Fibroblast of gingiva (primary cell): ENCODE measurements around the gene AIRE.

Experiments
- DNase-seq: peaks from one replicate; pipeline ENCODE4 v3.0.0-alpha.2; 2011; ENCODE audit warnings: low read depth

The AIRE gene

DNA sequence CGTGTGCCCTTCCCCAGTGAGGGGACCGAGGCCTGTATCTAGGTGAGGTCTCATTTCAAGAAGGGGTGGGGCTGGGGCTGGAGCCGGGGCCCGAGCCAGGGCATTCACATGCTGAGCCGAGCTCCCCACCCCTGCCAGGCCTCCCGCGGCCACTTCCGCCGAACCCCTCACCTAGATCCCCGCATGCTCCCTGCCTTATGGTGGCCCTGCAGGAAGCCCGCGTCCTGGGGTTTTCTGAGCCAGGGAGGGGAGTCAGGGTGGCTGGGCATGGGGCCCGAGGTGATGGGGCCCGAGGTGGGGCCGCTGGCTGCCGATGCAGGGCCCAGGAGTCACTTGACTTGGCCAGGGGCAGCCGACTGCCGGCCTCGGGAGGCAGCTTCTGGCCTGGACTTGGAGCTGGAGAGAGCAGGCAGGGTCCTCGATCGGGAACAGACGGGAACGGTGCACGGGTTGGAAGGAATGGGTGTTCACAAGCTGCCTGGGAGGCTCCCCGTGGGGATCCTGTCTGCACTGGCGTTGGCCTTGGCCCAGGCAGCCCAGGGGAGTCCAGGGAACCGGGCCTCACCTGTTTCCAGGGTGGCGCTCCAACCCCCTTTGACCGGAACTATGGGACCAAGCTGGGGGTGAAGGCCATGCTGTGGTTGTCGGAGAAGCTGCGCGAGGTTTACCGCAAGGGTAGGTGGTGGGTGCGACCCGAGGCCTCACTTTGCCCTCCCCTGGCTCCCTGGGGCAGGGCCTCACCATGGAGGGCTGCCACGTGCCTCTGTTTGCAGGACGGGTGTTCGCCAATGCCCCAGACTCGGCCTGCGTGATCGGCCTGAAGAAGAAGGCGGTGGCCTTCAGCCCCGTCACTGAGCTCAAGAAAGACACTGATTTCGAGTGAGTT, 40.0 kb downstream of the AIRE start:
- no peak for DNase-seq

DNA sequence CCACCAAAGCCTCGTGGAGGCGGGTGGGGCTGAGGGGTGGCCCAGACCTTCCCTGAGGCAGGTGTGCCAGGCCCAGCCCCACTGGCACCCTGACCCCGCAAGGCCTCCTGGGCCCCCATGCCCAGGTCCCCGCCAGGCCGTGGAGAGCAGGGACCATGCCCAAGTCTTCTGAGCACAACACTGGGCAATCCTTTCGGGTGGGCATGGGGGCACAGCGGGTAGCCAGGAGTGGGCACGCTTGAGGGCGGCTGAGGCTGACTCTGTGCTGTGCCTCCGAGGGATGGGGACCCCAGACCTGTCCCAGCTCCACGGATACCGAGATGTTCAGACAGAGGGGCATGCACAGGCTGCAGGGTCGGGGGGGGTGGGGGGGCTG, 40.6 kb downstream of the AIRE start:
- DNase-seq = no peak

DNA sequence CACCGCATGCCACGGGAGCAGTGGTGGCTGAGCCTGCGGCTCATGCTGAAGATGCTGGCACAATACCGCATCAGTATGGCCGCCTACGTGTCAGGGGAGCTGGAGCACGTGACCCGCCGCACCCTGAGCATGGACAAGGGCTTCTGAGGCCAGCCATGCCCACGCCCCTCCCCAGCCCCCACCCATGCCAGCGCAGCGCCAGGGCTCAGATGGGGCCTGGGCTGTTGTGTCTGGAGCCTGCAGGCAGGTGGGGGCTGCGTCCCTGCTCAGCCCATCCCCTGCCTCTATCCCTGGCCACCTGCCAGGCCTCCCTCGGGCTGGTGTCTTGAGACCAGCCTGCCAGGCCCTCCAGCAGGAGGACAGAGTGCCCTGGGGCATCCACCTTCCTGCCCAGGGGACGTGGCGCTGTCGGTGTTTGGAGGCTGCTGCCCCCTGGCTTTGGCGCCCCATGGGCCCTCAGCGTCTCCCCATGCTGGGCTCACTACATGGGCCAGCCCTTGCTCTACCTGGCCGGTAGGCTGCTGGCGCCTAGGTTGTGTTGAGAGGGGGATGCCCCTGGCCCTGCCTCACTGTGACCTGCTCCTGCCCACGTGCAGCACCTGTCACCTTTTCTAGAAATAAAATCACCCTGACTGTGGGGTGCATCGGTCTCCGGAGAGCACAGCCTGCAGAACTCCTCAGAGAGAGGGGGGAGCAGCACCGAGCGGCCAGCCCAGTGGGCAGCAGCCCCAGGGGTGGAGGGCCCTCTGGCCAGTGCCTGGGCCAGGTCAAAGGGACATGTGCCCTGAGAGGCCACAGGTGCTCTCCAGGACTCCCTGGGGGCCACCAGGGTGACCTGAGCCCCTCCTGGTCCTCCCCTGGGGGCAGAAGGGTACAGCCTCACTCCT, 41.3 kb downstream of the AIRE start:
- DNase-seq = no peak

DNA sequence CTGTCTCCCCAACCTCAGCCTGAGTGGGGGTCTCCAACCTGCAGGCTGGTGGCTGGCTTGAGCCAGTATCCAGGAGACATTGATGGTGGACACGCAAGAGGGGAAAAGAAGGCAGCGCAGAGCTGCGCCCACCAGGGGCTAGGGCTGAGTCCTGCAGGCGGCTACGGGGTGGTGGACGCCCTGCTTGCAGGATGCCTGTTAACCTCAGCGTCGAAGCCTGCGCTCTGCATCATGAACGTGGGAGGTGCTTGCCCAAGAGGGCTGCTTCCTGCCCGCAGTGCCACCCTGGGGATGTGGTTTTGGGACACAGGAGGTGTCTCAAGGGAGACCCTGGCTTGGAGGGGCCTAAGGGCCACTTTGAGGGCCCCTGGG, 41.9 kb downstream of the AIRE start:
- DNase-seq = no peak

DNA sequence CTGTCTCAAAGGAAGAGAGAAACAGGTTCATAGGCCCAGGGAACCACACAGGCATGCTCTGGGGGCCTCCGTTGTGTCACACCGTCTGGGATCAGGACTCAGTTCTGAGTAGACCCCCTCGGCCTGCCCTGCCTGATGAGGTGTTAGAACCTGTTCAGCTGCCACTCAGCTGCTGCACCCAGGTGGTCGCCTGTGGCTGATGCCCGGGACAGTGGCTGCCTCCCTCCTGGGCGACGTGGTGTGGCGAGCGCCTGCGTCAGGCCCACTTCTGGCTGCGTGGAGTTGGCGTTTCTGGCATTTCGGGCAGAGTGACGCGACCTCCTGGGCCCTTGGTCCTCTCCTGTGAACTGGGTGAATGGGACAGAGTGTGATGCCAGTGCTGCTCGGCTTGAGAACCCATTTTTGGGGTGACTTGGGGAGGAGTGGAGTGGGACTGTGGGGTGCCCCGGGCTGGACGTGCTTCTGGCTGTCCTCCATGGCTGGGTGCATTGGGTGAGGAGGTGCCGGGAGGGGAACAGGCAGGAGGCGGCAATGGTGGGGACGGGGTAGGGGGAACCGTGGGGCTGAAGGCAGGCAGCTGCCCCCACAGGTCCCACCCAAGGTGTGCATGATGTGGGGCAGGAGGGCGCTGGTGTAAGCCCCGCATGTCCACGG, 42.7 kb downstream of the AIRE start:
- DNase-seq = no peak

DNA sequence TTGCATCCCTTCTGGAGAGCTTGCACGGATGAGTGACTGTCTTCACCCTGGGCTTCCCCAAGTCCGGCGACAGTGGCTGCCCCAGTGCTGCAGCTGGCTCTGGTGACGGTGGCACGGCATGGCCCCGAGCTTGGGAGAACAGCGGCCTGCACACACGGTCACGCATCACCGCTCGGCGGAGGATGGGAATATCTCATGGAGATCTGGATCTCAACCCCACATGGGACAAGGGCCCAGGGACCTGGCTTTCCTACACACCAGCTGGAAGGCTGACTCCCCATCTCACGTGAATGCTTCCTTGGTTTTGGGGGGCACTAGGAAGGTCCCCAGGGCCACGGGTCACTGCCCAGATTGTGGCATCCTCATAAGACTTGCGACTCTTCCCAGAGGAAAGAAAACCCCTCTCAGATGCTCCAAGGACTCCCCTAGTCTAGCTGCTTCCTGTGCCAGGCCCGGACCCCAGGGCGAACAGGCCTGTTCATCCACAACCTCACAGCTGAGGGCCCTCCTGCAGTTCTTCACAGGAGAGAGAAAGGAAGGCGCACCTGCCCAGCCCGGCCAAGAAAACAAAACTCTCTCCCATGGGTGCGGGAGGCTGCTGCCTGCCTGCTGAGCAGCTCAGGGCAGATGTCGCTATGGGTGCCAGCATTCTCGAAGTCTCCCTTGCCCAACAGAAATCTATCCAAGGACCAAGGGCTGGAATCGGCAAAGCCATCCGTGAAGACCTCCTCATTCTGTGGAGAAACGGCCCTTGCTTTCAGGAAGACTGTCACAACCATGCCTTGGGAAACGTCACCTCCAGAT, 43.6 kb downstream of the AIRE start:
- no peak for DNase-seq

DNA sequence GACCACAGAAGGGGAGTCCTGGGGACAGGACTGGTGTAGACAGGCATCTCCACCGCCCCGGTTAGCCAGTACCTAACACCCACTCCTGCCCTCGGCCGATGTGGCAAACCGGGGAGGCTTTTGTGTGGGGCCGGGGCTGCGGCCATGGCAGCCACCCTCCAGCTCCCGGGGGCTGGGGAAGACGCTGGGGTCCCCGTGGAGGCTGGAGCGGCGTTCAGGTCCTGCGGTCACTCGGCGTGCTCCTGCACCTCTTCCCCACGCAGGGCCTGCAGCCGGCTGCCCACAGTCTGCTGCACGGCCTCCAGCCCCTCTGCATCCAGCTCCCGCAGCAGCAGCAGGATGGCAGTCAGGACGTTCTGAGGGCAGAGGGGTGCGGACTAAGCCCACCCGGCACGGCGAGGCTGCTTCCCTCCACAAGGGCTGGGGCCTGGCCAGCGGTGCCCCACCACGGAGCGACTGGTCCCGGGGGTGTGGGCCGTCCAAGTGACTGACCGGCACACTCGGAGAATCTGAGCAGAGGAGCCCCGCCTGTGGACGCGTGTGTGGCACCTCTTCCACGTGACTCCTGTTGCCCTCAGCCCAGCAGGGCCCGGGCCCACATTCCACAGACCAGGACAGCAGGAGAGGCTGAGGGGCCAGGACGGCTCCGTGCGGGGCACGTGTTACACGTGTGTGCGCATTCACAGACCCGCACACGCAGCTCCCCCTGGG, 44.5 kb downstream of the AIRE start:
- no peak for DNase-seq

DNA sequence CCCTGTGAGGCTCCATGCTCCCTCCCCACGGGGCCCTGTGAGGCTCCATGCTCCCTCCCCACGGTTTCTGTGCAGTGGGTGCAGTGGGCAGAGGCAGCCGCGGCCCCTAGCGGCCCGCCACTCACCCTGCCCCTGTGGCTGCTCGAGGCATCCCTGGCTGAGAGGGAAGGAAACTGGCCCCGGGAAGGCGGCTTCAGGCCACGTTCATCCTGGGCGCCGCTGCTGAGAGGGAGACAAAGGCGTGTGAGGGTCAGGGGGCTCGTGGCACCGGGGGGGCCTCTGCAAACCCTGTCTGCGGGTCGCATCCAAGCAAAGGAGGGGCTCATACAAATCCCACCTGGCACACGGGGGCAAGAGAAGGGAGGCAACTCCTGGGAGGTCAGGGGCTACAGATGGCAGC, 45.0 kb downstream of the AIRE start:
- DNase-seq = no peak

DNA sequence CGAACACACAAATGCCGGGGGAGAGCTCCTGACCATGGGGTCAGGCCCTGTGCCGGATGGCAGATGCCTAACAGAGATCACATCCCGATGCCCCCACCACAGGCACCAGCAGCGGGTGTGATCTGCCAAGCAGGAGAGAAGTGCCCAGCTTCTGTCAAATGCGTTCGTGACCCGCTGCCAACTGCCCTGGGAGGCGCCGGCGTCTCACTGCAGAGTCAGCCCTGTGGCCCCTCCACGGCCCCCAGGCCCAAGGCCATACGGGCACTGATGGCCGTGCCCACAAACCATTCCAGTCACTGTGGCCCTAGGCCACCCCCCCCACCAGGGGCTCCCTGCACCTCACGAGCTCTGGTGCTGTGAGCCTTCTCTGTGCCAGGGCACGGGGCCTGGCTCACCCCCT, 45.5 kb downstream of the AIRE start:
- DNase-seq = no peak

DNA sequence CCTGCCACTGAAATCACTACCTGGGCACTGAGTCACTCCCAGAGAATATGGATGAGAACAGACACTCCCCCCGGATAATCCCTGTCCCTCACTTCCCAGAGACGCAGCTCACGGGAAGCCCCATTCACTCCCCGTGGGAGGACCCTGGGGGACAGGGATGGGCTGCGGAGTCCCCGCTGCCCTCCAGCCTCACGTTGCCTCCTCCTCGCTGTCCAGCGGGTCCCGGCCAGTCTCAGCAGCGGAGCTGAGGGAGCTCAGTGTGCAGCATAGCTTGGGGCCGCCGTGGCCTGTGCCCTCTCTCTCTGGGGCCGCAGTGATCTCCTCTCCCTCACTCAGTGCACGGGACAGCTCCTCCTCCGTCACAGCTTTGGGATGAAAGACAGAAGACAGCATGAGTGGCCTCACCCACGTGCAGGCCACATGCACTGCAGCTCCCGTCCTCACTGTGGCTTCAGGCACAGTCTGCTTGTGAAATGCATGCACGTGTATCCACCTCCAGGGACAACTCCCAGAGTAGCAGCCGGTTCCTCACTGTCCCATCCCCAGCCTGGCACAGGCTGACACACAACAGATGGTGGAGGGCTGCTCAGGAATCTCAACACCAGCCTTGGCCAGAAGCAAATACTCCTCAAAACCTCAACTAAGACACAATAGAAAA, 46.1 kb downstream of the AIRE start:
- peak; percentile 31 for DNase-seq

DNA sequence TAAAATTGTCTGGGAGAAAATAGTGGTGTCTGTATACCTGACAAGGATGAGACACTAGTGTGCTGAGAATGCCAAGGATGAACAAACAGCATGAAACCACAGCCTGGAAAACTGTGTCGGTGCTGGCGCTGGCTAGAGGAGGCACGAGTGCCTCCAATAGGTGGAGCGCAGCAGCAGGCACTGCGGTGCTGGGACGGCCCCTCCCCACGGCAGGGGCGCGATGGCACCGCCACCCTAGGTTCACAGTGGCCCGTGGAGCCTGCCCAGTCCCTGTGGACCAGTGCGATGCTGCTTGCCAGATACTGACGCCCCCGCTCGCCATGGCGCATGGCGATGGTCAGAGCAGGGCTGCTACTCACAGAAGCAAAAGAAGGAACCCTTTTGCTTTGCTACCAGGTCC, 46.7 kb downstream of the AIRE start:
- no peak for DNase-seq

DNA sequence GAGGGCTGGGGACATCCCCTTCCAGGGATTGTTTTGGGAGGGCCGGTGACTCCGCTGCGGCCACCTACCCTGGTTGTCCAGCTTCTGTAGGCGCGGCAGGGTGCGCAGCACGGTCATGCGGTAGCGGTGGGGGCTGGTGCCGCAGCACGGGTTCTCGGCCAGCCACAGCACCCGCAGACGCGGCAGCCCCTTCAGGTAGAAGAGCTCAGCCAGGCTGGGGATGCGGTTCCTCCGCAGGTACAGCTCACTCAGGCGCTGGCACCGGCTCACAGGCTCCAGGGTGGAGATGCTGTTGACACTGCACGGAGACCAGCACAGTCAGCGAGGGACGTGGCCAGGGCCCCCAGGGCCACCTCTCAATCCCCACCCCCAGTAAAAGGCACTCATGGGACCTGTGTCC, 47.3 kb downstream of the AIRE start:
- no peak for DNase-seq

DNA sequence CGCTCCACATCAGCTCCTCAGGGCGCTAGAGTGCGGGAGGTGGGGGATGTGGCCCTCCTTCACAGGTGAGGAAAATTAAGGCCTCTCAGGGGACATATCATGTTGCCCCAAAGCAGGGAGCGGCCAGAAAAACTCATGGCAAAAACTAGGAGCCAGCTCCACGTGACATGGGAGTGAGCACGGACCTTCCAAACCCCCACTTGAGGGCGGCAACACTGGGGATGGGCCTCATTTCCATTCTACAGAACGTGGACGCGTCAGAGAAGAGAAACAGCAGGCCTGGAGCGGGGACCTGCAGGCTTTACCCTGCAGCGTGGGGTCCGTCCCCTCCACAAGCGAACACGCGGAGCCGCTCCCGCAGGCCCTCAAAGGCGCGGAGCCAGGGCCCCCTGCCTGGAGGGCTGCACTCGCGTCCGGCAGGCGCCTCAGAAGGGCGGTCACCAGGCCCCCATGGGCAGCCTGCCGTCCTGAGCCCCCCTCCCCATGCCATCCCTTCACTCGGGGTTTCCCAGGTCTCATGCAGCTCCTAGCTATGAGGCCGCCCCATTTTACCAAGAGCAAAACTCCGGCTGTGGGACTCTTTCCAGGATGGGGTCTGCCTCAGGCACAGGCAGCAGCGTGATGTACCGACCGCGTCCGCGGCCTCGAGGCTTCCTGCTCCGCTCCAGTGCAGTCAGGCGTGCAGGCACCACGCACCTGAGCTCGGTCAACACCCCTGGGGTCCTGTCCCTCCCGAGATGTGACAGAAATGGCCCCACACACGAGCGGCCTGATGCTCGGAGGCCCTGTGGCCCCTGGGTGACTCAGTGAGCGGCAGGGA, 48.0 kb downstream of the AIRE start:
- DNase-seq = no peak

DNA sequence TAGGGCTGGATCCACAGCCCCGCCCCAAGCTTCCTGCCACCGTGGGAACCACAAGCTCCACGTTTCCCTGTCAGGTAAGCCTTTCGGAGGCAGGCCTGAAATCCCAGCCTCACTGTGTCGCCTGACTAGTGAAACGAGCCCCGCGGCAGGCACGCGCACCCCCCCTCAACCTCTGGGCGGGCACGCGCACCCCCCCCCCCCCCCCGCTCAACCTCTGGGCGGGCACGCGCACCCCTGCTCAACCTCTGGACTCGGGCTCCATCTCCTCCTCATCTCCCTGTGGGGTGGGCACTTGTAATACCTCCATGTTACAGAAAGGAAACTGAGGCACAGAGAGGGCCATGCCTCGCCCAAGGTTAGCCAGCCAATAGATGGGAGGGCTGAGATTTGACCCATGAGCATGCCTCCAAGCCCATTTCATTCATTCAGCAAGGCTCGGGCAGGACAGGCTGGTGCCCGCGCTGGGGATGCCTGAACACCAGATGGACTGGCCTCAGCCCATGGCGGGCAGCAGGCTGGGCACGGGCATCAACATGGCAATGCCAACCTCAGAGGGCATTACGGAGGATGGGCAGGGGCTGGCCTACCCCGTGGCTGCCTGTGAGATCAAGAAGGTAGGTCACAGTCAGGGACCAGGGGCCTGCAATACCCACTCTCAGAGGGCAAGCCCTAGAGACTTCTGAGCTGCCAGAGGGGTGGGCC, 48.8 kb downstream of the AIRE start:
- no peak for DNase-seq

DNA sequence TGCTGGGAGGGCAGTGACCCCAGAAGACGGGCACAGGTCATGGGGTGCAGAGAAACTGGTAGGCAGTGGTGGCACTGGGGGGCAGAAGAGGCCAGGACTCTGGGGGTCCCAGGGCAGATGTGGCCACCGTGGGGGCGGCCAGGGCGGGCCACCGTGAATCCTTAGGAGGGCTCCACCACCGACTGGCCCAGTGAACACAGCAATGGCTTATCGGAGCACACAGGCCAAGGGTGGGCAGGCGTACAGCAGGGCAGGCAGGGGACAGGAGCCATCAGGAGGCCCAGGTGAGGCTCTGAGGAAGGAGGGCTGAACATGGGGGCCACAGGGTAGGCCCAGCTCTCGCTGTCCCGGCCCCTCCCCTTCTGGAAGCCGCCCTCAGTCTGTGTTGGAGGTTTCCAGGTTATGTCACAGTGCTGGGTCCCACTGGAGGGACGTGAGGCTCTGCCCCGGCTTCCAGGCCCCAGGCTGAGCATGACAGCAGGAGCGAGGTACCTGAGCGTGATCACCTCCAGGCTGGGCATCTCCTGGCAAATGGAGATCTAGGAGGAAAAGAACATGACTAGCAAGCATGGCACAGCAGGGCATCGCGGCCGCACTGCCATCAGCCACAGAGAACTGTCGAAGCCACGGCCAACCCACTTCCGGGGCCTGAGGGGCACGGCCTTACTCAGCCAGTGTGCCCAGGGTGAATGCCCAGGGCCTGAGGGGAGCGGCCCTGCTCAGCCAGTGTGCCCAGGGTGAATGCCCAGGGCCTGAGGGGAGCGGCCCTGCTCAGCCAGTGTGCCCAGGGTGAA, 49.8 kb downstream of the AIRE start:
- DNase-seq = no peak

DNA sequence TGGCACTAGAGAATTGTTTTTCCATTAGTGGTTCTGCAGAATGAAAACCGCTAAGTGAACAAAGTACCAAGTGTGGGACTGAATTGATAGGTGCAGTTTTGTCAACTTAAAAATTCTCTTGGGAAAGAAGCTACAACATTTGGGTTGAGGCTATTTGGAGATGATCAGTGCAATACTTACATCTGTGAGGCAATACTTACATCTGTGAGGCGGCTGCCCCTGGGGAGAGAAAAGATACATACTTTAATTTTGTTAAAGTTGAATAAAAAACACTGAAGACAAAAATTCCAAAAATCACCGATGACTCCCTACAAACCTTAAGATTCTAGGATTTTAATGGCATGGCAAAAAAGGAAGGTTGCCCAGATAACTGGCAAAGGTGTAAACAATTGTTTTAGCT, 51.8 kb downstream of the AIRE start:
- peak; percentile 49 for DNase-seq

DNA sequence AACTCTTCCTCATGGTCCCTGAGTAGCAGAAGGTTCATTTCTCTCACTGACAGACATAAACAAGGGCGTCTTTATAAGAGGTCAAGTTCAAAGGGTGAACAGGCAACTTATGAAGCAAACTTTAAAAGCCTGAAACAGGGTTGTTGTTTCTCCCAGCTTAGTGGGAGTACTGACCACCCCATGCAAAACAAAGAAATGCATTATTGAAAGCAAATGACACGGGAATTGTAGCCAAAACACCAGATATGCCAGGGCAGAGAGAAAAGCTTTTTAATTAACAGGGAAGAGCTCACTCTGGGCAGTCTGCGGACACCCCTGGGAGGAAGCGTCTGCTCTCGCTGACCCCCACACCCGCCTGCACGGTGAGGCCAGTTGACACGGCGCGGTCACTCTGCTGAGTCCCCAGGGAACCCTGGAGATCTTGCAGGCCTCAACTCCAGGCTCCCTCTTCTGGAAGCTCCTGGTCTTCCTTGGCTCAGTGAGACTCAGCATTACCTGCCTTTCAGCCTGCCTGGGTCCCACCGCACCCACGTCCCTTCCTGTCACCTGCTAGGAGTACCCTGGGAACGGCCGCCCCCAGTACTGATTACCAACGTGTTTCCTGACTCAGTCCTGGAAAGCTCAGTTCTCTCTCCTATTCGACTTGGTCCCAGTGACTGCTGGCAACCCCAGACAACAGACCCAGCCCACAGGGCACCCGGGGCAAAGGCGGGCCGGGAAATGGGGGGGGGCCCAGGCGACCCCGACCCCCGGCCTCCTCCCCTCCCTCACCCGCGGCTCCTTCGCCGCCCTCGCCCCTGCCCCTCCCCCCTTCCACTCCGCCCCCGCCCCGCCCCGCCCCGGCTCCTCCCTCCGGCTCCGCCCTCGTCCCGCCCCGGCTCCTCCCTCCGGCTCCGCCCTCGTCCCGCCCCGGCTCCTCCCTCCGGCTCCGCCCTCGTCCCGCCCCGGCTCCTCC, 52.5 kb downstream of the AIRE start:
- DNase-seq = peak; percentile 46
